Keratinocyte (primary cell): ENCODE data around the gene PDCD1LG2. TPM values are rescaled to one million over a fixed set of nuclear protein-coding genes. Genes with fewer than 3 reads are reported as not detected.

ENCODE experiments used
- DNase-seq: peaks from one replicate; pipeline ENCODE4 v3.0.0-alpha.2; 2011; ENCODE audit warnings: low read depth, missing footprints, low spot score
- FAIRE-seq: peaks from 2 replicates; lab custom pipeline; 2011; peaks lifted over from hg19 to GRCh38; lab: Jason Lieb, UNC
- H2AFZ ChIP-seq: 2 replicates; pipeline ENCODE4 v1.6.0; 2012; ENCODE audit warnings: low read length, control low read depth, inconsistent platforms; ENCODE audit not compliant: control insufficient read depth
- H3K27ac ChIP-seq: 2 replicates; pipeline ENCODE4 v1.5.1; 2011; ENCODE audit warnings: low read length; ENCODE audit not compliant: control insufficient read depth, insufficient read depth
- H3K27me3 ChIP-seq: 3 replicates; pipeline ENCODE4 v1.6.0; 2011; ENCODE audit warnings: low read length; ENCODE audit not compliant: control insufficient read depth, insufficient read depth; ENCODE audit errors: extremely low read depth
- H3K36me3 ChIP-seq, 2 experiments: 2 replicates in 1 of 2; 3 replicates in 1 of 2; pipeline ENCODE4 v1.5.1; 2011; ENCODE audit warnings: low read length in 2 of 2, mild to moderate bottlenecking in 1 of 2; ENCODE audit not compliant: control insufficient read depth in 2 of 2, insufficient read depth in 2 of 2; ENCODE audit errors: extremely low read depth in 1 of 2
- H3K4me1 ChIP-seq: 3 replicates; pipeline ENCODE4 v1.5.1; 2011; ENCODE audit warnings: low read length; ENCODE audit not compliant: control insufficient read depth, insufficient read depth; ENCODE audit errors: extremely low read depth
- H3K4me2 ChIP-seq: 3 replicates; pipeline ENCODE4 v1.6.0; 2011; ENCODE audit warnings: low read depth, low read length; ENCODE audit not compliant: control insufficient read depth, insufficient read depth; ENCODE audit errors: extremely low read depth
- H3K4me3 ChIP-seq, 3 experiments: fragments of 200-600 bp in 1 of 3; sonication (generic) in 1 of 3; 2 replicates in 2 of 3; 3 replicates in 1 of 3; pipeline ENCODE4 v1.5.1; 2011 to 2016; ENCODE audit warnings: low read length in 3 of 3, mild to moderate bottlenecking in 3 of 3, control low read depth in 2 of 3, inconsistent platforms in 1 of 3, low read depth in 1 of 3, mixed read lengths in 1 of 3, mixed run types in 1 of 3, moderate library complexity in 1 of 3; ENCODE audit not compliant: control insufficient read depth in 2 of 3, insufficient read depth in 2 of 3; ENCODE audit errors: extremely low read depth in 1 of 3
- H3K79me2 ChIP-seq: 2 replicates; pipeline ENCODE4 v1.6.0; 2012; ENCODE audit warnings: low read length; ENCODE audit not compliant: control insufficient read depth, insufficient read depth
- H3K9ac ChIP-seq: 3 replicates; pipeline ENCODE4 v1.6.0; 2011; ENCODE audit warnings: low read length; ENCODE audit not compliant: control insufficient read depth, insufficient read depth; ENCODE audit errors: extremely low read depth
- H3K9me1 ChIP-seq: 3 replicates; pipeline ENCODE4 v1.6.0; 2011; ENCODE audit warnings: low read length; ENCODE audit not compliant: control insufficient read depth, insufficient read depth; ENCODE audit errors: extremely low read depth
- H3K9me3 ChIP-seq: 2 replicates; pipeline ENCODE4 v1.5.1; 2012; ENCODE audit warnings: low read depth, low read length; ENCODE audit not compliant: control insufficient read depth
- H4K20me1 ChIP-seq: 3 replicates; pipeline ENCODE4 v1.6.0; 2011; ENCODE audit warnings: low read length; ENCODE audit not compliant: control insufficient read depth, insufficient read depth; ENCODE audit errors: extremely low read depth
- EZH2 ChIP-seq: IDR thresholded peaks from one replicate; pipeline ENCODE4 v1.6.1; 2012; ENCODE audit warnings: inconsistent platforms, mild to moderate bottlenecking, low read length, moderate library complexity
- dilution Hi-C: fragments of 300-500 bp; cut with MboI; formaldehyde crosslinking; loops from one replicate; pipeline ENCODE4 v1.7.0; 2020; ENCODE audit warnings: low sequenced_read_pairs; ENCODE audit not compliant: extremely low pct_ligation_motif_present
- polyA plus RNA-seq, 5 experiments: library from polyadenylated mRNA; depleted of rRNA in 3 of 5; stranded (reverse) in 3 of 5; stranded (forward) in 1 of 5; unstranded in 1 of 5; fragments of >200 nt; gene quantifications; 1 replicate in 1 of 5; 2 replicates in 3 of 5; 3 replicates in 1 of 5; pipeline versions ENCODE4 v1.2.1 to v1.2.3, GENCODE V29; 2011 to 2012; ENCODE audit warnings: missing spikeins in 2 of 5, low read depth in 1 of 5, low replicate concordance in 1 of 5
- TF ChIP-seq, protein P1 (sequence below), 3 experiments: IDR thresholded peaks in 1 of 3; conservative IDR thresholded peaks in 1 of 3; optimal IDR thresholded peaks in 1 of 3; 2 replicates in 2 of 3; 3 replicates in 1 of 3; pipeline versions ENCODE3 to v1.5.1; 2011; ENCODE audit warnings: low read length in 3 of 3, mild to moderate bottlenecking in 3 of 3, moderate library complexity in 2 of 3, control low read depth in 1 of 3, inconsistent platforms in 1 of 3; ENCODE audit not compliant: insufficient read depth in 2 of 3; ENCODE audit errors: extremely low read depth in 1 of 3

Gene PDCD1LG2
- polyA plus RNA-seq, 1 donor (not counting 4 experiments of a cell fraction or from before 2014, with no cell fraction given) = 20.2 TPM

DNA sequence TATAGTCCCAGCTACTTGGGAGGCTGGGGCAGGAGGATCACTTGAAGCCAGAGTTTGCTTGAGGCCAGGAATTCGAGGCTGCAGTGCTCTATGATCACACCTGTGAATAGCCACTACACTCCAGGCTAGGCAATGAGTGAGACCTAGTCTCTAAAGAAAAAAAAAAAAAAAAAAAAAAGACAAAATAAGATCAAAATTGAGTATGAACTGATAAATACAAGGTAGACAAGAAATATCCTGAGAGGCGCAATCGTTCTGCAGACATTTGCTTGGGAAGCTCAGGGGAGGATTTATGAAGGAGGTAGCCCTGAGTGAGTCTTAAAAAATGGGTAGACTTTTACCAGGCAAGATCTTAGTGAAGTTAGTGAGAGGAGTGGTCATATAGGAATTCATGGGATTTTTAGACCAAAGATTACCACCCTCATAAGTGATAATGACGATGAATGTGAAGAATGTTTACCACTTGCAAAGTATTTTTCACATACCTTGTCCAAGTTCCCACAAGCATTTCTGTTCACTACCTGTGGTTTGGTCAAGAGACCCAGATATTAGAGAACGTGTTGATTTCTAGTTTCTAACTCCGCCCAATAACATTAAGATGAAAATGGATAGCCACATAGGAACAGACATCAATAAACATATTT lies 4.4 kb downstream of the PDCD1LG2 start:
- H3K4me2 ChIP-seq = no peak overlapping the region
- dilution Hi-C loops = no loop called here
- TF ChIP-seq, protein P1, sequence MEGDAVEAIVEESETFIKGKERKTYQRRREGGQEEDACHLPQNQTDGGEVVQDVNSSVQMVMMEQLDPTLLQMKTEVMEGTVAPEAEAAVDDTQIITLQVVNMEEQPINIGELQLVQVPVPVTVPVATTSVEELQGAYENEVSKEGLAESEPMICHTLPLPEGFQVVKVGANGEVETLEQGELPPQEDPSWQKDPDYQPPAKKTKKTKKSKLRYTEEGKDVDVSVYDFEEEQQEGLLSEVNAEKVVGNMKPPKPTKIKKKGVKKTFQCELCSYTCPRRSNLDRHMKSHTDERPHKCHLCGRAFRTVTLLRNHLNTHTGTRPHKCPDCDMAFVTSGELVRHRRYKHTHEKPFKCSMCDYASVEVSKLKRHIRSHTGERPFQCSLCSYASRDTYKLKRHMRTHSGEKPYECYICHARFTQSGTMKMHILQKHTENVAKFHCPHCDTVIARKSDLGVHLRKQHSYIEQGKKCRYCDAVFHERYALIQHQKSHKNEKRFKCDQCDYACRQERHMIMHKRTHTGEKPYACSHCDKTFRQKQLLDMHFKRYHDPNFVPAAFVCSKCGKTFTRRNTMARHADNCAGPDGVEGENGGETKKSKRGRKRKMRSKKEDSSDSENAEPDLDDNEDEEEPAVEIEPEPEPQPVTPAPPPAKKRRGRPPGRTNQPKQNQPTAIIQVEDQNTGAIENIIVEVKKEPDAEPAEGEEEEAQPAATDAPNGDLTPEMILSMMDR (optimal IDR thresholded peaks at IDR 0.05 in 1 of 3, IDR thresholded peaks at IDR 0.05 in 1 of 3, conservative IDR thresholded peaks at IDR 0.05 in 1 of 3; ENCODE audit: extremely low read depth in 1 of 3, insufficient read depth in 2 of 3, low read length in 3 of 3) = no peak
- TF ChIP-seq EZH2 = no peak
- FAIRE-seq (no peak), DNase-seq (no peak)
- no peaks in the 10 kb centered on the region for H4K20me1 ChIP-seq
- H3K27ac ChIP-seq = no peak overlapping the region
- H3K9ac ChIP-seq = no peak overlapping the region
- no peaks in the 10 kb centered on the region for H3K9me3 ChIP-seq
- H3K36me3 ChIP-seq = peaks cover 0 to 14% of the 10 kb centered on the region in 2 experiments
- peaks cover 59% of the 10 kb centered on the region for H3K79me2 ChIP-seq
- no peaks in the 10 kb centered on the region for H3K27me3 ChIP-seq
- H3K9me1 ChIP-seq = no peaks in the 10 kb centered on the region
- H2AFZ ChIP-seq = no peak overlapping the region
- peaks cover 47% of the 10 kb centered on the region for H3K4me1 ChIP-seq
- no peak overlapping the region for H3K4me3 ChIP-seq

DNA sequence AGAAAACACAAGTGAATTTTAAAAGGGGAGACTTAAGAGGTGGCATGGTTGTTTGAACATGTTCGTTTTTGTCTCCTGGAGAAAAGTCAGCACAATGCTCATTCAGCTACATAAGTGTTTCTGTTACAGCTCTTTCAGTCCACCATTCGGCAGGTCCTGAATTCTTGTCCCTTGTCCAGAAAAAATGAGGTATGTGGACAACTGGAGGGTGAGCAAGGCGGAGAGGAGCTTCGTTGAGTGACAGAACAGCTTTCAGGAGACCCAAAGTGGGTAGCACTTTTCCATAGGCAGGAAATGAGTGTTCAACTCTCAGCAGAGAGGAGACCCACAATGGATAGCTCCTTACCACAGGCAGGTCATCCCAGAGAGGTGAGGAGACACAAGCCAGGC lies 4.9 kb downstream of the PDCD1LG2 start:
- dilution Hi-C loops = no loop called here
- Histone ChIP-seq H3K4me2 (no peak overlapping the region), H3K27me3 (no peaks in the 10 kb centered on the region), H3K9me1 (no peaks in the 10 kb centered on the region), H3K79me2 (peaks cover 59% of the 10 kb centered on the region), H3K4me3 (no peak overlapping the region), H3K36me3 (peaks cover 0 to 14% of the 10 kb centered on the region in 2 experiments), H3K4me1 (peaks cover 42% of the 10 kb centered on the region), H3K9me3 (no peaks in the 10 kb centered on the region), H3K9ac (no peak overlapping the region), H4K20me1 (no peaks in the 10 kb centered on the region), H3K27ac (no peak overlapping the region), H2AFZ (no peak overlapping the region)
- TF ChIP-seq, protein P1 (optimal IDR thresholded peaks at IDR 0.05 in 1 of 3, IDR thresholded peaks at IDR 0.05 in 1 of 3, conservative IDR thresholded peaks at IDR 0.05 in 1 of 3; ENCODE audit: extremely low read depth in 1 of 3, insufficient read depth in 2 of 3, low read length in 3 of 3) = no peak
- no peak for TF ChIP-seq EZH2
- FAIRE-seq (no peak), DNase-seq (no peak)
